NK-92 (cell line): ENCODE results near the gene TRPV5.

Experiments
- DNase-seq: peaks from one replicate; lab custom pipeline; 2025; ENCODE audit not compliant: unreplicated experiment; lab: John Stamatoyannopoulos, UW

TRPV5 gene

DNA sequence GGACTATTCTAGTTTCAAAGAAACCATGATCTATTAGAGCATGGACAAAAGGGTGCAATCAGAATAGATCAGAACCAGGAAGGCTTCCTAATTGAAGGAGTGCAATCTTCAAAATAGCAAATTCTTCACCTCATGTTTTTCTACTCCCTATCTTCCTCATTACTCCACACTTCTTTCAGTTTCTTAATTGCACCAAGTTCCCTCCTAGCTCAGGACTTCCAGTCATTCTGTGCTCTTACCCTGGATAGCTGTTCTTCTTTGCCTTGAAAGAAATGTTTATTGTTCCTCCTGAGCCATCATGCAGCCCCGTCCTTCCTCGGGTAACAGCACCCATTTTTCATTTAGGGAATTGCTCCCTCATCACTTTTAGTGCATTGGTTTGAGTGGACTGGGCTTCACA is 23.1 kb downstream of the TRPV5 start:
- DNase-seq, result no peak

DNA sequence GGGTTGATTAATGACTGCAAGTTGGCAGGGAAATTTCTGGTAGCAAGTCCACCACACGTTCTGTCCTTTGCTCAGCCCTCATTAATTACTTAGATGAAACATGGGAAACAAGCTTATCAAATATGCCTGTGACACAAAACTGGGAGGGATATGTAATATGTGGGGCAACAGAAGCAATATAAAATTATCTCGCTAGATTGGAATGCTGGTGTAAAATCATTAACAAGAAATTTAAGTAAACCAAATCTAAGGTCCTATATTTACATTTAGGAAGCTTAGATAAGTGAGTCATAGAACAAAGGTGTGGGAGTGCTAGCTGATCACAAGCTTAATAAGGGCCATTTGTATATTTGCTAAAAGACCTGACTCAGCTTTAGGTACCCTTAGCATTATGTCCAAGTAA is 23.5 kb downstream of the TRPV5 start:
- no peak for DNase-seq

DNA sequence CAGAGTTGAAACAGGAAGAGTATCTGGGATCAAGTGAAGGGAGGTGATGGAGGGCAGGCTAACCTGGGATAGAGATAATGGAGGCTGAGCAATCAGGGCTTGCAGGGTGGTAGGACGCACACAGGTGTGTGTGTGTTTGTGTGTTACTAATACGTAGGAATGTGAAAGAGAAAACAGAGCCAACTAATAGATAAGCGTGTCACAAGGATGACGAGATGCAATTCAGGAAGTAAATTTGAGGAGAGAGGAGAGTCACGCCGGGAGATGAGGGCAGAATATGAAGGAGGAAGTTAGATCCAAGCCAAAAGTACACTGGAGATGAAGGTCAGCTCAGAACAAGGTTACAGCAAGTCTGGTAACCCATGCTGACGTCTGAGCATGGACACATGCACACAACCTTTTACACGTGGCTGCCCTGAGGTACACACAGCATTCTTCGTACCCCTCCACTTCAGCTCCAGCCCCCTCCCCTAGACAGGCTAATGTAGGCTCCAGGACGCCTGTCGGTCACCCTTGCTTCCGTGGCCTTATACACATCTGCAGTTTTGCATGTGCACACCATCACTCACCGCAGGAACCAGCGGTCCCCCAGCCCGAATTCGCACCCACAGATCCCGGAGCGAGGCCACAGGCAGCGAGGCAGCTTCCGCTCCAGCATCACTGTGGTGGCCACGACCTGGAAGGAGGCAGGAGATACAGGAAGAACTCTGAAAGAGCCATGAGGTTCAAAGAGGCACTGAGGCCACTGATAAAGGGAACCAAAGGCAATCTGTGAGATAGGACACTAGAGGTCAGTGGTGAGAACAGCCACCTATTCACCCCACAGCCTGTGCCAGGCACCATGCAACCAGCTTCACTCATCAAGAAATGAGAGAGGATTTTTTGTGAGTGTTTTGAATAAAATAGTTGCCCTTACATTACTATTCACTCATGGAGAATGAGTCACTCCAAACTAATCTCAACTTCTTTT is 24.3 kb downstream of the TRPV5 start:
- no peak for DNase-seq

DNA sequence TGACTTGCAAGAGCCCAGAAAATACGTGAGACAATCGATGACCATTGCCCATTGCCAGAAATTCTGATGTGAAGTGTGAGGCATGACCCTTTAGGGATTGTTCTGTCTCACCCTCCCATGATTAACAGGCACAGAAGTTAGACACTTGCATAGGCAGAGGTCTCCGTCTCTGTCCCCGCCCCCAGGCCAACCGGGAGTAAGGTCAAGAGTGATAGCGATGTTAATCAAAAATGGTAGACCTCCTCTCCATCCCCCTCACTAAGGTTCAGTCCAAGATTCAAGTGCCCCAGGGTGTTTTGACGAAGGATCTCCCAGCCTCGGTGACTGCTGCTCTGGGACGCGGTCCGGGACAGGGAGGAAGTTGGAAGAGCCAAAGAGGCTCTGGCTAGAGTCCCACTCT is 25.3 kb downstream of the TRPV5 start:
- DNase-seq, result no peak

DNA sequence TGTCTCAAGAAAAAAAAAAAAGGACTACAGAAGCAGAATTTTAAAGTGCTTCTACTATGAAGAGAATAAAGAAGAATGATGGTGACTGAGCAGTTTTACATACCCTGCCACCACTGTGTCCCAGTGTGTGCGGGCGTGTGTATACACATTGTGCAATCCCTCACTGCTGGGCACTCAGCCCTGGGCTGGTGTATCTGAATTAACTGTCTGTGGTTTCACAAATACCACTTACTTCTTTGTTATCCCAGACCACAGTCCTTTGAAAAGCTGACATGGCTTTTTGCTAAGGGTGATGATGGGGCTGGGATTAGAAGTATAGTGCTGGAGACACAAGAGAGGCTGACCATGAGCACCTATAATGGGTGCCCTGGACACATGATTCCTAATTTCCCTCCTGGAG is 26.9 kb downstream of the TRPV5 start:
- DNase-seq, result no peak

DNA sequence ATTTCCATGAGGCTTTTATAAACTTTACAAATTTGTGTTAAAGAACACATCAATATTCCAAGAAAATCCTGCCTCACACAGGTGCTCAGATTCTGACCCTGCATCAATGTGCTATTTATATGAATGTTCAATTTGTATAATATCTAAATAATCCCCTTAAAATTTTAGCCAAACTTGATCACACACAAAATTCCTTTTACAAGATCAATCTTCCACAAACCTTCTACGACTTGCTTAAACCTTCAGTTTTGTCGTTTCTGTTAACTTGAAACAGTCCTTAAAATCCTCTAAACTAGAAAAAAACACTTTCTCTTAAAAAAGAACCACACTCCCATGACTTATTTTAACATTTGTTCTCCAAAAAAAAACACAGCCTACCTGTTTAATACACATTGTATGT is 27.8 kb downstream of the TRPV5 start:
- DNase-seq, result no peak

DNA sequence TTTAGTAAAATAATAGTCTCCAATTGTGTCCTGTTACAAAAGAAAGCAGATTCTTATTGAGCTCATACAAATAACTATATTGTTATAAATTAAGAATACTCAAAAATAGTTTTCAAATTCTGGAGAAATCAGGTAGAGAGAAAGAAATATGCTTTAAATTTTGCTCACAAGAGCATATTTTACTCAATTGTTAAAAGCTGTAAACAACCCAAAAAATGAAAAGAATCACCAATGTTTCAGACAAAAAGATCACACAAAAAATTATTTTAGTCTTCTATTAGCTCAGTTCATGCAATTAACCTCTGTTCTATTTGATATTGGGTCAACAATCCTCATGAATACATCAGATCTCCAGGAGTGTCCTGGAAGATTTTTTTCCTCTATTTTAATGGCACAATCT is 29.4 kb downstream of the TRPV5 start:
- DNase-seq, result no peak

DNA sequence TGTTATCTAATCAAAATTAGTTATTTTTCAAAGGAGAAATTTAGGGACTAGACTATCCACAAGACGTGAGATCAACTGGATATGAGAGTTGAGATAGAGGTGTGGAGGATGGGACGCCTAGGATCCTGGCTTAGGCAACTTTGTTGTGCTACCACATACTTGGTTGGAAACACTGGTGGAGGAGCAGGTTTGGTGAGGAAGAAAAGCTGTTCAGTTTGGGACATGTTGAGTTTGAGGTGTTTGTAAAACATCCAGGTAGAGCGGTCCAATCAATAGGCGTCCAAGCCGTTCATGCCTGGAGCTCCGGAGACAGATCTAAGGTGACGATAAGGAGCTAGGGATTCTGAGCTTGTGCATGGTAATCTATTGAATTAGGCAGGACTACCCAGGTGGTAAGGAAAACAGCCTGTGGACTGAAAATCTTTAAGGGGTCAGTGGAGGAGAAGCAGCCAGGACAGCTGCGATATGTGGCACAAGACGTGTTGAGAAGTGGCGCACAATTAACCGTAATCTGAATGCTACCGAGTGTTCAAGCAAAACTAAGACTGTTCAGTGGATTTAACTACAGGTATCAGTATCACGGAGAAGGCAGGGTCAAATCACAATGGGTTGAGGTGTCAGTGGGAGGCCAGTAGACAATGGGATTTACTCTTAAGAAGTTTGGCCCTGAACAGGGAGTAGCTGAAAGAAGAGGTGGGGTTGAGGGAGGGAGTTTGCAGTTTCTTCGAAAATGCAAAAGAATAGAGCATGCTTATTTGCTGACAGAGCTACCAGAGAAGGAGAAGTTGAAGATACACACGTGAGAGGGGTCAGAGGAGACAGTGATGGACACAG is 31.9 kb downstream of the TRPV5 start:
- DNase-seq, result no peak

DNA sequence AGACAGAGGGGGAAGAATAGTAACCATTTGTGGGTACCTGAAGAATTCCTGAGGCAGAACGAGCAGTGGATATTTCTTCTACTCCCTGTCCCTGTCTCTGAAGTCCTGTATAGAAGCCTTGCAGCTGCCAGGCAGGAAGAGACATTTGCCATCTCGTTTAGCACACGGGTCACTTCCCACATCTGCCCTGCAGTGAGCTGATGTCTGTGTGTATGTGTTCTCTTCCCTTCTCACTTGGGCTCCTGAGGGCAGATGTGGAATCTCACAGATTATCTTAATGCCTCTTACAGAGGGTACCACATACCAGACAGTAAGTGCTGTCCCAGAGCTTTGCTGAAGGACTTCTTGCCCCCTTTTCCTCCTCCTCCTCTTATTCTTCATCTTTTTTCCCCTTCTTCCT is 33.9 kb downstream of the TRPV5 start:
- no peak for DNase-seq

DNA sequence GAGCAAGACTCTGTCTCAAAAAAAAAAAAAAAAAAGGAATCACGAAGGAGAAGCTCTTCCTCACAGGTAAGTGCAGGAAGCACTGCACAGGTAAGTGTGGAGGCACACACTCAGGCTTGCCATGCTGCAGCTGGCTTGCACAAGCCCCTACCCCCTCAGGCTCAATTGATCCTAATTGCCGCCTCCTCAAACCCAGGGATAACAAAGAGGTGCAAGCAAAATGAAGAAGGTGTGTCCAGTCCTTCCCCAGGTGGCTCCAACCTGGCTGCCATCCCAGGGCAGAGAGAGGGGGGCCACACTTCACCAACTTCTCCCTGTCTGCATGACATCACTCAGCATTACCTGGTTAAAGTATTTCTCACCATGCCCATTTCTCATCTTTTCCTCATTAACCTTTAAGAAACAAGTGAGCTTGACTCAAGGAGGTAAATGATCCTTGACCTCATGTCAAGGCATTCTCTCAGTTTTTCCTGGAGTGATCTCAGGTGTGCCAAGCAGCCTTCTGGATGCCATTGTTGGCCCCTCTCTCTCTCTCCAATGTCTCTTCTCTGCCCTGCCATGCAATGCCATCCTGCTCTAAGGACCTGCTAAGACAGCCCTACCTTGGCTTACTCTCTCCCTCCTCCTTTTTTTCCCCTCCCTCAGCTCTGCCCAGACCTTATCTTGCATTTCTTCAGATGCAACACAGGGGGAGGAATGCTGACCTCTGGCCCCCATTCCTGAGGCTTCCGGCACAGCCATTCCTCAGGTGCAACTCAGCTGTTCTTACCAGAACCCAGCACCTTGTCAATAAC is 35.0 kb downstream of the TRPV5 start:
- DNase-seq, result no peak

DNA sequence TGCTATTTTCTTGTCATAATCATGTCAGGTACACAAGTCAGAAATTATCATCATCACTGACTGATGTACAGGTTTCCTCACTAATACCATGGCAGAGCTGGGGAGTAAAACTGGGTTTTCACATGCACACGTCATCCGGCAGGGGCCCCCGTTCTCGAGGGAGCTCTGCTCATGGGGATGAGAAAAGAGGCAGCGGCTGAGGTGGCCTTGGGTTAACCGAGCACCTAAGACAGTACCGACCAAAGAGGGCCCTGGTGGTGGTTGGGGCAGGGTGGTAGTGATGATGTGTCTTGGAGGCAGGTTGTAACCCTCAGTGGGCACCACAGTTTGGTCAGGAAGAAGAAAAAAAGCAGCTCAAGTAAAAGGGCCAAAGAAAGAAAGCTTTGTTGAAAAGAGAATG is 35.9 kb downstream of the TRPV5 start:
- DNase-seq, result no peak

DNA sequence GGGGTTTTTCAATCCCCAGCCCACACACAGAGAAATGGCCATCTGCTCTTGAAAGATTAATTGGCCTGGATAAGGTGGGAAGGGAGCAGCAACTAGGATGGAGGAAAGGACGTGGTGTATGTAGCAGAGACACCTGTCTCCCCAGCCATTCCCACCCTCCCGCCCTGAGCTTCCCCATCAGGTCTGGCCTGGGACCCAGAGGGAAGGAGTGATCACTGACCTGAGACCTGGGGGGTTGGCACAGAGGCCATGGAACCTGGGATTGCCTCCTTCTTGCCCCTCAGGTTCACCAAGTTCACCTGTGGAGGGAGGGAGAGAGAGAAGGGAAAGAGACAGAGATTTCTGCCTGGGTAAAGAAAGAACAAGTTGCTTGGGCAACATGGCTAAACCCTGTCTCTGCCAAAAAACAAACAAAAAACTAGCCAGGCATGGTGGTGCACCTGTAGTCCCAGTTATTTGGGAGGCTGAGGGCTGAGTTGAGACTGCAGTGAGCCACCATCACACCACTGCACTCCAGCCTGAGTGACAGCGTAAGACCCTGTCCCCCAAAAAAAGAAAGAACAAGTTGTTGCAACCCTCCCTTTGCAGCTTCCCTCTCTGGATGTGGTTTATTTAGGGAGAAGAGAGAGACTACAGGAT is 36.7 kb downstream of the TRPV5 start:
- no peak for DNase-seq

DNA sequence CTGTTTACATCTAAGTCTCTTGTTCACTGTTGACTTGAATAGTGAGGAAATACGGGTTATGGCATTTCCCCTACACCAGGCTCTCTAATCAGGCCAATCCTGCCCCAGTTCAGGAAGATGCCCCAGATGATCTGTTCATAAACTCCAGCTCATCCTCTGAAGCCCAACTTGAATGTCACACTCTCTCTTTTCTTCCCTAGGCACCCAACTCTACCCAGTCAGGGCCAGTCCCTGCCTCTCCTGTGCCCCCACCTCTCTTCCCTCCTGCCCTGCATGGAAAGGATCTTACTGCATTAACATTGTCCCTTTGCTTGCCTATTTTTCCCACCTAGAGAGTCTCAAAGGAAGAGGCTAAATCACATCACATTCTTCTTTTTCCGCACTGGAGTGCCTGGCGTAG is 37.4 kb downstream of the TRPV5 start:
- no peak for DNase-seq

DNA sequence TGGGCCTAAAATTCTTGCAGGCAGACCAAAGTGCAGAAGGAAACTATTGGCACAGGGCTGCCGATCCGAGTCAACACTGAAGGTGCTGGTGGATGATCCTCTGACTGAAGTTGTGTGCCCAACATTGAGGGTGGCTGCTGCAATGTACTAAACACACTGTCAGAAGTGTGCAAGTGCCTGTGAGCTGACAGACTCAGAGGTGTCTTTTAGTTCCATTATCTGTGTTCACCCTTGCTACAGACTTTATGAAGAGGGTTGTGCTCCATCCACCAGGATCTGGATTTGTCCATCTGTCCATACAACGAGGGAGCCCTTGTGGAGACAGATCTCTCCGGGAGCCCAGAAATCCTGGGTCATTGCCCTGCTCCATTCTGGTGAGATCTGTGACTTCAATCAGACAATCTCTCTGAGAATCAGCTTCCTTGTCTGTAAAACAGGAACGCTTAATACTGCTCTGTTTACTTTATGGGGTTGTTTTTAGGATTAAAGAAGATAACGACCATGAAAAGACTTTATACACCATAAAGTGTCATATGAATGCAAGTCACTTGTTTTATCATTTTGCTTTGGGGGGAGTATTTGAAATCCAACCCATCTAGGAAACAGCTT is 38.5 kb downstream of the TRPV5 start:
- DNase-seq, result no peak

DNA sequence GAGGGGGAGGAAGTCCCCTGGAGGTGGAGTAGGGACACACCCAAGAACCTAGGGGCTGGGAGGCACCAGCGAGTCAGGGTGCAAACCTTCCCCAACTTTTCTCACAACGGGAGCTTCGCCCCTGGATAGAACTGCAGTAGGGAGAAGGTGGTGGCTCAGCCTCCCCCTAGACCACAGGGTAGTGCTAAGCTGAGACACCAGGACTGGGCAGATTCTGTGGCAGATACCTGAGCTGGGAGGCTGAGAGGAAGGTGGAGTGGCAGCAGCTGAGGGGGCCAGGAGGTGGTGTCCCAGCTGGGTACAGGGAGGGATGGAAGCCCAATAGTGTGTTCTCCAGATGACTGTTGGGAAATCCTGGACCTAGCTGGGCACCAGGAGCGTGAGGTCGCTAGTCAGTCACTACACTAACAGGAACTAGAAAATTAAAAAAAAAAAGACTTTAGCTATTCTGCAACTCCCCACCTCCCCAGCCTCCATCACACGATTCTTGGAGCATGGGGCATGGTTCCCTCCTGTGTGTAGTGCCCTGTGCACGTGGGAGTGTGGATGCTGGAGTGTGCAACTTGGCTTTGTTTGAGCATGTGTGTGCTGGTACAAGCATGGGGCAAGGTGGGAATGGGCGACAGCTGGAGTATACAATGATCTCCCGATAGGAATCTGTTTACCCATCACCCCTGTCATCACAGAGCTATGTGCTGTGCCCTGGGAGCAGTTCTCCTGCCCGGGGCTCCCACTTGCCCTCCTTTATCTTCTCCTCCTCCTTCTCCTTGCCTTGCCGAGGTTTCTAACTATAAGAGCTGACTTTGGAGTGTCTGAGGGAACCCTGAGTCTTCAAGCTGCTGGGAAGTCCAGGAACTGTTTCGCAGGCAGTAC is 39.2 kb downstream of the TRPV5 start:
- no peak for DNase-seq

DNA sequence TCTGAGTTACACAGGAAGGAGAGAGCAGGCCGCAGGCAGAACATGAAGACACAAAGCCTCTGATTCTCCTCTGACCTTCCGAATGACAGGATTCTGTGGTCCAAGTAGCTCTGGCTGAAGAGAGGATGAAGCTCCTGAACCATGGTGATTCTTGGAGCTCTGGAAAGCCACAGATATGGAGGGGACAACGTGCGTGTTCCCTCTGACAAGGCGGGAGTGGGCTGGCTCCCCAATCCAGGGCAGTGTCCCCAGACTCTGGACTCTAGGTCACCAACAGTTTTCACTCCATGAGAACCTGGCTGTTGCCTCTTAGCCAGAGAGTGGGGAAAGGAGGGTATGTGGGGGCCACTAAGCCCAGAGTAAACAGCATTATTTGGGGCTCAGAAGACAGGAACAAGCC is 40.6 kb downstream of the TRPV5 start:
- no peak for DNase-seq

DNA sequence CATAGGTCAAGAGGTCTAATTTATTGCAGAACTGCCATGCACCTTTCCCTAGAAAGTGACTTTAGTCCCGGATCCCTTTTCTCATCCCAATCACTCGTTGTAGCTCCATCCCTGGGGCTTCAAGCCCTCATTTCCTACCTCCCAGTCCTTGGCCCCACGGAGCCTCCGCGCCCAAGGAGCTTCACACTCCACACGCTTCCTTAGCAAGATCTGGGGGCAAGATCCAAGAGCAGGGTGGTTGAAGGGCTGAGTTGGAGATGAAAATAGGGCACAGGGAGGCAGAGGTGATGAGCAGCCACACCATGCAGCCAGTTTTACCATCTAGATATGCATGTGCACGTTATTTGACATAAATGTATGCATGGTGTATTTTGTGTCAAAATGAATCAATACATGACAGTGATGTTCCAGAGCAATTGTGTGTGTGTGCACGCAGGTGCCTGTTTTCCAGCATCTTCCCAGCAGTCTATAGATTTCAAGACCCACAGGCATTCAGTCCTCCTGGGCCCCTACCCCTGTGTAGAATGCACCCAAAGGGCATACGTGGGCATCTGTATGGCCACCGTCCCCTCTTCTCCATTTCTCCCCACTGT is 42.0 kb downstream of the TRPV5 start:
- no peak for DNase-seq

DNA sequence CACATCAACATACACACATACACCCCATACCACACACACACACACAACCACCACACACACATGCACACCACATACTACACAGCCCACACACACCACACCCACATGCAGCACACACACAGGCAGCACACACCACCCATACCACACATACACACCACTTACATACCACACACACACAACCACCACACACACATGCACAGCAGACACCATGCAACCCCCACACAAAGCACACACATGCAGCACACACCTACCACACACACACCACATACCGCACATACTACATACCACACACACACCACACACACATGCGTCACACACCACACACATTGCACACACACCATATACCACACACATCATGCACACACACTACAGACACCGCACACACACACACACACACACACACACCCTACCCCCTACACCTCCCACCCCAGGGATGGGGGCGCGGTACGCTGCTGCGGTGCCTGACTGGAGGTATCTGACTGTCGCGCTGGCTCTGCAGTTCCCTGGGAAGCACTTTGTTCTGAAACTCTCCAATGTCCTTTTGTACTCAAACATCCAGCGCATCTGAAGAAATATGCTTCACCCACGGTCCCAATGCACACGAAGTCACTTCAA is 42.6 kb downstream of the TRPV5 start:
- DNase-seq, result no peak

DNA sequence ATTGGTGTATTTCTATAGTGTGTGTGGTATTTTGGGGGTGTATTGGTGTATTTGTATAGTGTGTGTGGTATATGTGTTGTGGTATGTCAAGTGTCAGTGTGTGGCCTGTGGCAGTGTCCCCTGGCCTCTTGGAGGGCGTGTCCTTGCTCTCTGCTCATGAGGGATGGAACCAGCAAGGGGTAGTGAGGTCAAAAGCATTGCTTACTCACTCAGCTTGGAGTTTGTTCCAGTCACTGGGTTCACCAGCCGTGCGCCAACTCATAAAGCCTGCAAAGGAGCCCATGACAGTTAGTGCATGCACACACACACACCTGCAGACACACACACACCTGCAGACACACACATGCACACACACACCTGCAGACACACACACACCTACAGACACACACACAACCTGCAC is 43.7 kb downstream of the TRPV5 start:
- no peak for DNase-seq
